OCI-LY3 (cell line): ENCODE results near the gene ALDH1L1.

Source experiments
- H2AFZ ChIP-seq: fragments of 200-600, 300-600 bp; shearing (Covaris generic); 2 replicates; pipeline ENCODE4 v1.6.0; 2014; ENCODE audit warnings: antibody characterized with exemption, low read depth, low read length
- H3K27ac ChIP-seq: fragments of 200-600, 300-600 bp; sonication (generic); 2 replicates; pipeline ENCODE4 v1.5.1; 2014; ENCODE audit warnings: mild to moderate bottlenecking, low read length, moderate library complexity, mixed read lengths
- H3K27me3 ChIP-seq: fragments of 200-600, 300-600 bp; sonication (generic); 2 replicates; pipeline ENCODE4 v1.6.1; 2014; ENCODE audit warnings: low read depth, low read length, mixed read lengths
- H3K36me3 ChIP-seq: fragments of 200-600, 300-600 bp; sonication (generic); replicated peaks from 2 replicates; pipeline ENCODE3; 2014; ENCODE audit warnings: low read depth, low read length, mixed read lengths
- H3K4me1 ChIP-seq: fragments of 300-600, 200-600 bp; sonication (generic); 2 replicates; pipeline ENCODE4 v1.6.1; 2014; ENCODE audit warnings: low read length, mixed read lengths
- H3K4me2 ChIP-seq: fragments of 200-600, 300-600 bp; sonication (generic); 2 replicates; pipeline ENCODE4 v1.6.1; 2014; ENCODE audit warnings: low read length, mixed read lengths
- H3K4me3 ChIP-seq: fragments of 300-600, 200-600 bp; sonication (generic); 2 replicates; pipeline ENCODE4 v1.5.1; 2014; ENCODE audit warnings: antibody characterized with exemption, mild to moderate bottlenecking, low read length, moderate library complexity
- H3K79me2 ChIP-seq: fragments of 300-600, 200-600 bp; shearing (Covaris generic); 2 replicates; pipeline ENCODE4 v1.6.1; 2014; ENCODE audit warnings: mild to moderate bottlenecking, low read length, mixed read lengths
- H3K9ac ChIP-seq: fragments of 300-600, 200-600 bp; shearing (Covaris generic); 2 replicates; pipeline ENCODE4 v1.6.0; 2014; ENCODE audit warnings: mild to moderate bottlenecking, low read length, moderate library complexity
- H3K9me3 ChIP-seq: fragments of 200-600, 300-600 bp; shearing (Covaris generic); 2 replicates; pipeline ENCODE4 v1.6.1; 2014; ENCODE audit warnings: low read length, mixed read lengths; ENCODE audit not compliant: insufficient read depth
- H4K20me1 ChIP-seq: fragments of 200-600, 300-600 bp; sonication (generic); 2 replicates; pipeline ENCODE4 v1.6.1; 2016; ENCODE audit warnings: low read length, mixed read lengths; ENCODE audit not compliant: insufficient read depth
- EZH2phosphoT487 ChIP-seq: fragments of 200-600 bp; shearing (Covaris generic); IDR thresholded peaks from 2 replicates; pipeline ENCODE4 v1.6.1; 2018; ENCODE audit warnings: antibody characterized with exemption, mixed run types, low read depth
- TF ChIP-seq, protein P1 (sequence below): fragments of 200-600, 300-600 bp; sonication (generic); IDR thresholded peaks from 2 replicates; pipeline ENCODE4 v1.5.1; 2014; ENCODE audit warnings: antibody characterized with exemption, low read length, low read depth

Gene ALDH1L1

DNA sequence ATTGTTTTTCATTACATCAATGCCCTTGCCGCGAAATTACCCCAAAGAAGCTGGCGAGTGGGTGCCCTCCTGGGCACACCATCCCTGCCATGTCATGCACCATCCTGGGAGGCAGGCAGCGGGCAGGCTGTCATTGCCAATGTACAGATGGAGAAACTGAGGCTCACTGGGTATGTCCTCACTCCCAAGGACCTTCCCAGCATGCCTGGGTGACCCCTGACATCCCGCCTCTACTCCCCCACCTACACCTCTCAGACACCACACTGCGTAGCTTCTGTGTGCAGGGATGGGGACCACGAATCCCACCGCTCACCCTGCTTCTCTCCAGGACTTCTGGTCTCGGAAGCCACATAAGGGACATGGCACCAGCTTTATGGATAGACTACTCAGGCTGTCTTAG lies 55.5 kb downstream of the ALDH1L1 start:
- Histone ChIP-seq H3K4me1 (no peaks in the 10 kb centered on the region), H3K27me3 (peaks cover 15% of the 10 kb centered on the region), H3K9ac (no peak overlapping the region), H3K27ac (no peak overlapping the region), H3K4me3 (no peak overlapping the region), H3K36me3 (no peaks in the 10 kb centered on the region), H4K20me1 (no peaks in the 10 kb centered on the region), H2AFZ (no peak overlapping the region), H3K79me2 (no peaks in the 10 kb centered on the region), H3K9me3 (no peaks in the 10 kb centered on the region), H3K4me2 (no peak overlapping the region)
- TF ChIP-seq, protein P1, sequence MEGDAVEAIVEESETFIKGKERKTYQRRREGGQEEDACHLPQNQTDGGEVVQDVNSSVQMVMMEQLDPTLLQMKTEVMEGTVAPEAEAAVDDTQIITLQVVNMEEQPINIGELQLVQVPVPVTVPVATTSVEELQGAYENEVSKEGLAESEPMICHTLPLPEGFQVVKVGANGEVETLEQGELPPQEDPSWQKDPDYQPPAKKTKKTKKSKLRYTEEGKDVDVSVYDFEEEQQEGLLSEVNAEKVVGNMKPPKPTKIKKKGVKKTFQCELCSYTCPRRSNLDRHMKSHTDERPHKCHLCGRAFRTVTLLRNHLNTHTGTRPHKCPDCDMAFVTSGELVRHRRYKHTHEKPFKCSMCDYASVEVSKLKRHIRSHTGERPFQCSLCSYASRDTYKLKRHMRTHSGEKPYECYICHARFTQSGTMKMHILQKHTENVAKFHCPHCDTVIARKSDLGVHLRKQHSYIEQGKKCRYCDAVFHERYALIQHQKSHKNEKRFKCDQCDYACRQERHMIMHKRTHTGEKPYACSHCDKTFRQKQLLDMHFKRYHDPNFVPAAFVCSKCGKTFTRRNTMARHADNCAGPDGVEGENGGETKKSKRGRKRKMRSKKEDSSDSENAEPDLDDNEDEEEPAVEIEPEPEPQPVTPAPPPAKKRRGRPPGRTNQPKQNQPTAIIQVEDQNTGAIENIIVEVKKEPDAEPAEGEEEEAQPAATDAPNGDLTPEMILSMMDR = no peak
- no peak for TF ChIP-seq EZH2phosphoT487

DNA sequence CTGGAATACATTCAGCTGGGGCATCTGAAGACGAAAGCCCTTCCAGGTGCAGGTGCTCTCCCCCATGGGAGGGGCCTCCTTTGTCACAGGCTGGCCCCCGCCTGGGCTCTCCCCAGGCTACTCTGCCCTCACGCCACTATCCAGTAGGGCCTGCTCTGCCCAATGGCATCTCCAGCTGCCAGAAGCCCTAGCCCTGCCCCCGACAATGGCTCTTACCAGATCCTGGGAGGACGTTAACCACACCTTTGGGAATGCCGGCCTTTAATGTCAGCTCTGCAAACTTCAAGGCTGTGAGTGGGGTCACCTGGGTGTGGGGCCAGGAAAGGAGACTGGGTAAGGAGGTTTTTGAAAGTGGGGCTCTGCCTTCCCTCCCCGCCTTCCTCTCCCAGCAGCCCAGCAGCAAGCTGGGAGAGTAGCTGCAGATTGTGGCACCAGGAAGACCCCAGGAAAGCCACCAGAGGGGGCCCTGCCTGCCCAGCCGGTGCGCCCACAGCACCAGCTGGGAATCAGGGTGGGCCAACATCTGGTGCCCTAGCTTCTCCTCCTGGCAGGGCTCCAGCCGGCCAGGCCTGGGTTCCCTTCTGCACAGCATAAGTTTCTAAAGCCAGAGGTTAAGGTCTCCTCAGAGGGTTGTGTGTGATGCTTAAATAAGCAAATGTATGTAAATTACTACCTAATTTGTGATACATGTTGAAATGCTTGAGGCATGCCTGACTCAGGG lies 56.1 kb downstream of the ALDH1L1 start:
- Histone ChIP-seq H3K79me2 (no peaks in the 10 kb centered on the region), H3K27ac (no peak overlapping the region), H3K4me3 (no peak overlapping the region), H2AFZ (no peak overlapping the region), H4K20me1 (no peaks in the 10 kb centered on the region), H3K9me3 (no peaks in the 10 kb centered on the region), H3K36me3 (no peaks in the 10 kb centered on the region), H3K27me3 (peaks cover 20% of the 10 kb centered on the region), H3K4me2 (no peak overlapping the region), H3K9ac (no peak overlapping the region), H3K4me1 (no peaks in the 10 kb centered on the region)
- TF ChIP-seq EZH2phosphoT487 = no peak
- TF ChIP-seq, protein P1 = no peak

DNA sequence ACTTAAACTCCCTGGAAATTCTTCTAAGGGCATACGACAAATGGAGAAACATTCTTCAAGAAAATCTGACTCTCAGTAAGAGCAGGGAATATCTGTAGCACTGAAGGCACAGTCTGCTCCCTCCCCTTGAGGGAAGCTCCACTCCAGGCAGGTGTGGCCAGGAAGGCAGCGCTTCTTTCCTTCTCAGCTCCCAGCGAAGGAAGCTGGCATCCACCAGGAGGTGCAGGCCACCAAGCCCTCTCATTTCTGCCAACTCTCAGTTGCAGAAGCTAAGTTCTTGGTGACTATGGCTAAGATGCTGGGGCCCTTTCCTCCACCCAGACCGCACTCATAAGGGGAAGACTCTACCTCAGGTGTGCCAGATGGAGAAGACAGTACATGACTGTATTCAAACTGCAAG lies 58.8 kb downstream of the ALDH1L1 start:
- H3K27ac ChIP-seq = no peak overlapping the region
- H3K79me2 ChIP-seq = no peaks in the 10 kb centered on the region
- no peak overlapping the region for H3K9ac ChIP-seq

DNA sequence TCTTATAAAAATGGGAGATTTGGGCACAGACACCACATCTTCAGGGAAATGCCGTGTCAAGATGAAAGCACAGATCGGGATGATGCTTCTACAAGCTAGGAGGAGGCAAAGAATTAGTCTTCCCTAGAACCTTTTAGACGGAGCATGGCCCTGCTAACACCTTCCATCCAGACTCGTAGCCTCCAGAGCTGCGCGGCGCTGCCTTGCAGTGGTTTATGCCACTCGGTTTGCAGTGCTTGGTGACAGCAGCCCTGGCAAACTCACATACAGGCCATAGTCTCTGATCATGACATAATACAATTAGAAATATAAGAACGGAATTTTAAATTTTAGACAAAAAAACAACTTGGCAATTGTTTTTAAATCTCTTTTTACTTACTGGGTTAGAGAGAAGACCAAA lies 59.3 kb downstream of the ALDH1L1 start:
- Histone ChIP-seq H3K36me3 (no peaks in the 10 kb centered on the region), H3K4me2 (no peak overlapping the region), H4K20me1 (no peaks in the 10 kb centered on the region), H3K9ac (no peak overlapping the region), H3K4me3 (no peak overlapping the region), H3K79me2 (no peaks in the 10 kb centered on the region), H3K4me1 (no peaks in the 10 kb centered on the region), H3K9me3 (no peaks in the 10 kb centered on the region), H3K27me3 (peaks cover 26% of the 10 kb centered on the region), H2AFZ (no peak overlapping the region), H3K27ac (no peak overlapping the region)
- TF ChIP-seq, protein P1 = no peak
- TF ChIP-seq EZH2phosphoT487 = no peak

More for the DNA sequence above, 58.8 kb downstream of the ALDH1L1 start:
- H2AFZ ChIP-seq = no peak overlapping the region
- H4K20me1 ChIP-seq = no peaks in the 10 kb centered on the region
- TF ChIP-seq, protein P1 = no peak
- no peak for TF ChIP-seq EZH2phosphoT487
- no peaks in the 10 kb centered on the region for H3K9me3 ChIP-seq
- no peak overlapping the region for H3K4me3 ChIP-seq
- H3K4me1 ChIP-seq = no peaks in the 10 kb centered on the region
- peaks cover 26% of the 10 kb centered on the region for H3K27me3 ChIP-seq
- H3K36me3 ChIP-seq = no peaks in the 10 kb centered on the region
- H3K4me2 ChIP-seq = no peak overlapping the region
